K562 (cell line): ENCODE data around the gene THADA. TPM values are rescaled to one million over a fixed set of nuclear protein-coding genes. Genes with fewer than 3 reads are reported as not detected.

Experiments
- DNMT1 ChIP-seq: fragments of 450-650 bp; IDR thresholded peaks from 2 replicates; pipeline ENCODE4 v1.6.1; 2016; ENCODE audit warnings: antibody characterized with exemption, mild to moderate bottlenecking
- ELF4 ChIP-seq: fragments of 450-650 bp; formaldehyde crosslinking; IDR thresholded peaks from 2 replicates; pipeline ENCODE4 v1.4.0; 2022; ENCODE audit warnings: missing genetic modification characterization
- ETV5 ChIP-seq: sonication (generic); formaldehyde crosslinking; IDR thresholded peaks from 2 replicates; pipeline ENCODE4 v1.4.0; 2020; ENCODE audit warnings: low read depth, mild to moderate bottlenecking, missing genetic modification reagents
- GTF2E2 ChIP-seq: fragments of 200-800 bp; sonication (Bioruptor generic); IDR thresholded peaks from 2 replicates; pipeline ENCODE4 v1.6.1; 2016; ENCODE audit warnings: missing genetic modification characterization, missing compliant biosample characterization
- HDGF ChIP-seq: fragments of 450-650 bp; IDR thresholded peaks from 2 replicates; pipeline ENCODE4 v1.6.1; 2016
- MCM5 ChIP-seq: fragments of 450-650 bp; IDR thresholded peaks from 2 replicates; pipeline ENCODE4 v1.6.1; 2016; ENCODE audit warnings: low read depth
- MIER1 ChIP-seq: fragments of 450-650 bp; IDR thresholded peaks from 2 replicates; pipeline ENCODE4 v1.6.1; 2016; ENCODE audit warnings: antibody characterized with exemption, mild to moderate bottlenecking, low read depth
- MTA3 ChIP-seq: fragments of 450-650 bp; formaldehyde crosslinking; IDR thresholded peaks from 2 replicates; pipeline ENCODE4 v1.6.1; 2017; ENCODE audit warnings: mild to moderate bottlenecking, borderline replicate concordance
- RB1 ChIP-seq: fragments of 450-650 bp; IDR thresholded peaks from 2 replicates; pipeline ENCODE4 v1.6.1; 2017; ENCODE audit warnings: low read depth, mild to moderate bottlenecking
- RBM14 ChIP-seq: fragments of 200-400 bp; formaldehyde crosslinking; IDR thresholded peaks from 2 replicates; pipeline ENCODE4 v1.6.1; 2018; ENCODE audit warnings: low read depth, mild to moderate bottlenecking, low read length, moderate library complexity, borderline replicate concordance; ENCODE audit not compliant: insufficient read depth
- RUNX1 ChIP-seq: sonication (generic); IDR thresholded peaks from 2 replicates; pipeline ENCODE4 v1.6.1; 2016; ENCODE audit warnings: antibody characterized with exemption, low read depth
- SMARCB1 ChIP-seq: IDR thresholded peaks from 2 replicates; pipeline ENCODE4 v1.6.1; 2011; ENCODE audit warnings: improper control_type of control experiment, low read depth; ENCODE audit not compliant: insufficient read length
- ZNF174 ChIP-seq: fragments of 250-450 bp; sonication (Bioruptor Pico); IDR thresholded peaks from 2 replicates; pipeline ENCODE4 v1.4.0; 2020; ENCODE audit warnings: mild to moderate bottlenecking
- ZNF3 ChIP-seq: fragments of 250-450 bp; sonication (Bioruptor Pico); IDR thresholded peaks from 2 replicates; pipeline ENCODE4 v1.5.0; 2021; ENCODE audit warnings: mild to moderate bottlenecking, moderate library complexity
- ZNF589 ChIP-seq: fragments of 200-800 bp; sonication (Bioruptor generic); IDR thresholded peaks from 2 replicates; pipeline ENCODE4 v1.6.1; 2016; ENCODE audit warnings: low read depth, missing genetic modification characterization, missing compliant biosample characterization
- polyA plus RNA-seq, 8 experiments: library from polyadenylated mRNA; depleted of rRNA in 4 of 8; stranded (reverse) in 5 of 8; unstranded in 3 of 8; fragments of >200 nt; fragmentation: Nextera tagmentation in 2 of 8; fragmentation: Illumina TruSeq in 1 of 8; extraction: Ambion mirVana in 2 of 8; extraction: Trizol in 1 of 8; gene quantifications; 2 replicates each; pipeline versions ENCODE4 v1.2.1 to v1.2.3, GENCODE V29; 2011 to 2014; ENCODE audit warnings: inconsistent platforms in 1 of 8, missing spikeins in 1 of 8
- total RNA-seq, 7 experiments: library from RNA; depleted of rRNA in 6 of 7; stranded (reverse); fragments of >200 nt in 6 of 7; fragmentation: Illumina TruSeq in 2 of 7; extraction: Trizol in 2 of 7; gene quantifications; 2 replicates each; pipeline versions ENCODE4 v1.2.1 to v1.2.3, GENCODE V29; 2011 to 2021; ENCODE audit warnings: low replicate concordance in 1 of 7
- TF ChIP-seq, protein P1 (sequence below): IDR thresholded peaks from 3 replicates; pipeline ENCODE4 v1.6.1; 2011; ENCODE audit warnings: borderline replicate concordance, mild to moderate bottlenecking, moderate library complexity; ENCODE audit not compliant: insufficient read length; ENCODE audit errors: extremely low read depth
- TF ChIP-seq, protein P2 (sequence below), 2 experiments: fragments of 450-650 bp; formaldehyde crosslinking in 1 of 2; IDR thresholded peaks; 2 replicates each; pipeline versions ENCODE4 v1.4.0 to v1.6.1; 2014 to 2020; ENCODE audit warnings: mild to moderate bottlenecking in 2 of 2, borderline replicate concordance in 1 of 2, low read depth in 1 of 2

The THADA gene
- total and polyA plus RNA-seq, 9 of the 15 experiments (the other 6 are each of a cell fraction or from before 2014, with no cell fraction given), result 17.8 to 34.7 (median 31.9) TPM

DNA sequence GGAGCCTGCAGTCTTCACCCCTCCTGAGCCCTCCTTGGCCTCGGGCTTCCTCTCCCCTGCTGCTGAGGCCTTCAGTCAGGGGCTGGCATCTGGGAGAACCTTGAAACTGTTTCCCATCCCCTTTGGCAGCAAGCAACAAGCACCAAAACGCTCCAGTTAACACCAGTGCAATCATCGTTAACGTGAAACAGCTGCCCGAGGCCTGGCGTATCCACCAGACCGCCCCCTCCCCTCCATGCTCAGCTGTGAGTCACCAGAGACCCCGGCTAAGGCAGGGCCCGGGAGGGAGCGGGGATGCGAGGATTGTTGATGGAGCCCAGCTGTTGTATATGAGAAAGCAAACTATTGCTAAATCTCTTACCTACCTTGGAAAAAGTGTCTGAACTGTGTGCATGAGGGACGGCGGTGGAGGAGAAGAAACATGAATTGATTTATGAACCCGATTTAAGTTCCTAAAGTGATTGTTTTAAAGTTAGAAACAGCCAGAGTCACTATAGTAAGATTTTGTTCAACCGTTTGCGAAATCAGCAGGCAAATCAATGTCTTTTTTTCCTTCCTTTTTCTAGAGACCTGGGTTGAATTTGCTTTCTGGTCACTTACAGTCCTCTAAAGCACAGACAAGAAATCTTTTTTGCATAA lies 374.6 kb downstream of the THADA start (continued):
- TF ChIP-seq MCM5, result no peak
- TF ChIP-seq MIER1, result peak; percentile 87
- TF ChIP-seq ZNF3 (CRISPR knock-in tag), result no peak
- TF ChIP-seq, protein P1, sequence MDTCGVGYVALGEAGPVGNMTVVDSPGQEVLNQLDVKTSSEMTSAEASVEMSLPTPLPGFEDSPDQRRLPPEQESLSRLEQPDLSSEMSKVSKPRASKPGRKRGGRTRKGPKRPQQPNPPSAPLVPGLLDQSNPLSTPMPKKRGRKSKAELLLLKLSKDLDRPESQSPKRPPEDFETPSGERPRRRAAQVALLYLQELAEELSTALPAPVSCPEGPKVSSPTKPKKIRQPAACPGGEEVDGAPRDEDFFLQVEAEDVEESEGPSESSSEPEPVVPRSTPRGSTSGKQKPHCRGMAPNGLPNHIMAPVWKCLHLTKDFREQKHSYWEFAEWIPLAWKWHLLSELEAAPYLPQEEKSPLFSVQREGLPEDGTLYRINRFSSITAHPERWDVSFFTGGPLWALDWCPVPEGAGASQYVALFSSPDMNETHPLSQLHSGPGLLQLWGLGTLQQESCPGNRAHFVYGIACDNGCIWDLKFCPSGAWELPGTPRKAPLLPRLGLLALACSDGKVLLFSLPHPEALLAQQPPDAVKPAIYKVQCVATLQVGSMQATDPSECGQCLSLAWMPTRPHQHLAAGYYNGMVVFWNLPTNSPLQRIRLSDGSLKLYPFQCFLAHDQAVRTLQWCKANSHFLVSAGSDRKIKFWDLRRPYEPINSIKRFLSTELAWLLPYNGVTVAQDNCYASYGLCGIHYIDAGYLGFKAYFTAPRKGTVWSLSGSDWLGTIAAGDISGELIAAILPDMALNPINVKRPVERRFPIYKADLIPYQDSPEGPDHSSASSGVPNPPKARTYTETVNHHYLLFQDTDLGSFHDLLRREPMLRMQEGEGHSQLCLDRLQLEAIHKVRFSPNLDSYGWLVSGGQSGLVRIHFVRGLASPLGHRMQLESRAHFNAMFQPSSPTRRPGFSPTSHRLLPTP, result no peak
- 0 out of 2 replicates have a peak, but pooled peaks have one; percentile 22 for TF ChIP-seq MTA3
- 0 out of 2 replicates have a peak, but pooled peaks have one; percentile 26 for TF ChIP-seq RB1
- TF ChIP-seq, protein P2, sequence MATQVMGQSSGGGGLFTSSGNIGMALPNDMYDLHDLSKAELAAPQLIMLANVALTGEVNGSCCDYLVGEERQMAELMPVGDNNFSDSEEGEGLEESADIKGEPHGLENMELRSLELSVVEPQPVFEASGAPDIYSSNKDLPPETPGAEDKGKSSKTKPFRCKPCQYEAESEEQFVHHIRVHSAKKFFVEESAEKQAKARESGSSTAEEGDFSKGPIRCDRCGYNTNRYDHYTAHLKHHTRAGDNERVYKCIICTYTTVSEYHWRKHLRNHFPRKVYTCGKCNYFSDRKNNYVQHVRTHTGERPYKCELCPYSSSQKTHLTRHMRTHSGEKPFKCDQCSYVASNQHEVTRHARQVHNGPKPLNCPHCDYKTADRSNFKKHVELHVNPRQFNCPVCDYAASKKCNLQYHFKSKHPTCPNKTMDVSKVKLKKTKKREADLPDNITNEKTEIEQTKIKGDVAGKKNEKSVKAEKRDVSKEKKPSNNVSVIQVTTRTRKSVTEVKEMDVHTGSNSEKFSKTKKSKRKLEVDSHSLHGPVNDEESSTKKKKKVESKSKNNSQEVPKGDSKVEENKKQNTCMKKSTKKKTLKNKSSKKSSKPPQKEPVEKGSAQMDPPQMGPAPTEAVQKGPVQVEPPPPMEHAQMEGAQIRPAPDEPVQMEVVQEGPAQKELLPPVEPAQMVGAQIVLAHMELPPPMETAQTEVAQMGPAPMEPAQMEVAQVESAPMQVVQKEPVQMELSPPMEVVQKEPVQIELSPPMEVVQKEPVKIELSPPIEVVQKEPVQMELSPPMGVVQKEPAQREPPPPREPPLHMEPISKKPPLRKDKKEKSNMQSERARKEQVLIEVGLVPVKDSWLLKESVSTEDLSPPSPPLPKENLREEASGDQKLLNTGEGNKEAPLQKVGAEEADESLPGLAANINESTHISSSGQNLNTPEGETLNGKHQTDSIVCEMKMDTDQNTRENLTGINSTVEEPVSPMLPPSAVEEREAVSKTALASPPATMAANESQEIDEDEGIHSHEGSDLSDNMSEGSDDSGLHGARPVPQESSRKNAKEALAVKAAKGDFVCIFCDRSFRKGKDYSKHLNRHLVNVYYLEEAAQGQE (IDR thresholded peaks at IDR 0.05; ENCODE audit: borderline replicate concordance), result no peak
- TF ChIP-seq, protein P2 (CRISPR knock-in tag; IDR thresholded peaks at IDR 0.05; ENCODE audit: low read depth), result no peak
- no peak for TF ChIP-seq SMARCB1
- TF ChIP-seq DNMT1, result no peak
- 0 out of 2 replicates have a peak, but pooled peaks have one; percentile 77 for TF ChIP-seq ZNF174
- TF ChIP-seq GTF2E2, result 0 out of 2 replicates have a peak, but pooled peaks have one; percentile 13
- peak; percentile 8; the same call in 1 of the 2 replicates for TF ChIP-seq ELF4 (CRISPR knock-in tag)
- 0 out of 2 replicates have a peak, but pooled peaks have one; percentile 34 for TF ChIP-seq ETV5 (CRISPR knock-in tag)
- no peak for TF ChIP-seq RUNX1
- peak; percentile 24; the same call in 1 of the 2 replicates for TF ChIP-seq HDGF
- 0 out of 2 replicates have a peak, but pooled peaks have one; percentile 54 for TF ChIP-seq ZNF589 (CRISPR knock-in tag)
- no peak for TF ChIP-seq RBM14
